ENCODE data around the gene AIFM2. TPM values are rescaled to one million over a fixed set of nuclear protein-coding genes. Genes with fewer than 3 reads are reported as not detected.
A peak's percentile ranks its signal among the peaks of the same experiment; 100 is the strongest.

The AIFM2 gene
- total and polyA plus RNA-seq, 2 of the 13 experiments (the other 11 are each of a cell fraction or from before 2014, with no cell fraction given), result 20.3 to 29.5 TPM

- 0 out of 2 replicates have a peak, but pooled peaks have one; percentile 77 for TF ChIP-seq ZBTB38 (CRISPR knock-in tag; IDR thresholded peaks at IDR 0.05)
- TF ChIP-seq SNAPC2 (CRISPR knock-in tag; IDR thresholded peaks at IDR 0.05), result peak; percentile 67; the same call in 1 of the 2 replicates
- peak; percentile 82 for TF ChIP-seq SALL1 (CRISPR knock-in tag; IDR thresholded peaks at IDR 0.05)
- TF ChIP-seq LCORL (IDR thresholded peaks at IDR 0.05), result no peak
- TF ChIP-seq LCORL (CRISPR knock-in tag; IDR thresholded peaks at IDR 0.05), result no peak
- TF ChIP-seq ZNF331 (CRISPR knock-in tag; IDR thresholded peaks at IDR 0.05), result peak; percentile 43; the same call in 1 of the 2 replicates
- TF ChIP-seq ZNF639 (CRISPR knock-in tag; conservative IDR thresholded peaks at IDR 0.05), result no peak; the same call in 1 of the 2 replicates
- TF ChIP-seq ZBTB49 (CRISPR knock-in tag; IDR thresholded peaks at IDR 0.05; ENCODE audit: borderline replicate concordance), result no peak
- no peak; the same call in 1 of the 2 replicates for TF ChIP-seq ZNF570 (CRISPR knock-in tag; IDR thresholded peaks at IDR 0.05; ENCODE audit: borderline replicate concordance)
- TF ChIP-seq ZSCAN25 (CRISPR knock-in tag; IDR thresholded peaks at IDR 0.05), result no peak
- TF ChIP-seq MED13 (CRISPR knock-in tag; IDR thresholded peaks at IDR 0.05), result no peak; the same call in 1 of the 2 replicates
- TF ChIP-seq ERF (CRISPR knock-in tag; IDR thresholded peaks at IDR 0.05), result peak; percentile 57; the same call in 1 of the 2 replicates
- TF ChIP-seq SOX5 (CRISPR knock-in tag; IDR thresholded peaks at IDR 0.05; ENCODE audit: borderline replicate concordance), result peak; percentile 15; the same call in 1 of the 2 replicates
- TF ChIP-seq, protein P1, sequence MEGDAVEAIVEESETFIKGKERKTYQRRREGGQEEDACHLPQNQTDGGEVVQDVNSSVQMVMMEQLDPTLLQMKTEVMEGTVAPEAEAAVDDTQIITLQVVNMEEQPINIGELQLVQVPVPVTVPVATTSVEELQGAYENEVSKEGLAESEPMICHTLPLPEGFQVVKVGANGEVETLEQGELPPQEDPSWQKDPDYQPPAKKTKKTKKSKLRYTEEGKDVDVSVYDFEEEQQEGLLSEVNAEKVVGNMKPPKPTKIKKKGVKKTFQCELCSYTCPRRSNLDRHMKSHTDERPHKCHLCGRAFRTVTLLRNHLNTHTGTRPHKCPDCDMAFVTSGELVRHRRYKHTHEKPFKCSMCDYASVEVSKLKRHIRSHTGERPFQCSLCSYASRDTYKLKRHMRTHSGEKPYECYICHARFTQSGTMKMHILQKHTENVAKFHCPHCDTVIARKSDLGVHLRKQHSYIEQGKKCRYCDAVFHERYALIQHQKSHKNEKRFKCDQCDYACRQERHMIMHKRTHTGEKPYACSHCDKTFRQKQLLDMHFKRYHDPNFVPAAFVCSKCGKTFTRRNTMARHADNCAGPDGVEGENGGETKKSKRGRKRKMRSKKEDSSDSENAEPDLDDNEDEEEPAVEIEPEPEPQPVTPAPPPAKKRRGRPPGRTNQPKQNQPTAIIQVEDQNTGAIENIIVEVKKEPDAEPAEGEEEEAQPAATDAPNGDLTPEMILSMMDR (CRISPR knock-in tag; IDR thresholded peaks at IDR 0.05), result peak; percentile 72
- TF ChIP-seq, protein P2, sequence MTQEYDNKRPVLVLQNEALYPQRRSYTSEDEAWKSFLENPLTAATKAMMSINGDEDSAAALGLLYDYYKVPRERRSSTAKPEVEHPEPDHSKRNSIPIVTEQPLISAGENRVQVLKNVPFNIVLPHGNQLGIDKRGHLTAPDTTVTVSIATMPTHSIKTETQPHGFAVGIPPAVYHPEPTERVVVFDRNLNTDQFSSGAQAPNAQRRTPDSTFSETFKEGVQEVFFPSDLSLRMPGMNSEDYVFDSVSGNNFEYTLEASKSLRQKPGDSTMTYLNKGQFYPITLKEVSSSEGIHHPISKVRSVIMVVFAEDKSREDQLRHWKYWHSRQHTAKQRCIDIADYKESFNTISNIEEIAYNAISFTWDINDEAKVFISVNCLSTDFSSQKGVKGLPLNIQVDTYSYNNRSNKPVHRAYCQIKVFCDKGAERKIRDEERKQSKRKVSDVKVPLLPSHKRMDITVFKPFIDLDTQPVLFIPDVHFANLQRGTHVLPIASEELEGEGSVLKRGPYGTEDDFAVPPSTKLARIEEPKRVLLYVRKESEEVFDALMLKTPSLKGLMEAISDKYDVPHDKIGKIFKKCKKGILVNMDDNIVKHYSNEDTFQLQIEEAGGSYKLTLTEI (CRISPR knock-in tag; conservative IDR thresholded peaks at IDR 0.05), result no peak
- TF ChIP-seq, protein P3, sequence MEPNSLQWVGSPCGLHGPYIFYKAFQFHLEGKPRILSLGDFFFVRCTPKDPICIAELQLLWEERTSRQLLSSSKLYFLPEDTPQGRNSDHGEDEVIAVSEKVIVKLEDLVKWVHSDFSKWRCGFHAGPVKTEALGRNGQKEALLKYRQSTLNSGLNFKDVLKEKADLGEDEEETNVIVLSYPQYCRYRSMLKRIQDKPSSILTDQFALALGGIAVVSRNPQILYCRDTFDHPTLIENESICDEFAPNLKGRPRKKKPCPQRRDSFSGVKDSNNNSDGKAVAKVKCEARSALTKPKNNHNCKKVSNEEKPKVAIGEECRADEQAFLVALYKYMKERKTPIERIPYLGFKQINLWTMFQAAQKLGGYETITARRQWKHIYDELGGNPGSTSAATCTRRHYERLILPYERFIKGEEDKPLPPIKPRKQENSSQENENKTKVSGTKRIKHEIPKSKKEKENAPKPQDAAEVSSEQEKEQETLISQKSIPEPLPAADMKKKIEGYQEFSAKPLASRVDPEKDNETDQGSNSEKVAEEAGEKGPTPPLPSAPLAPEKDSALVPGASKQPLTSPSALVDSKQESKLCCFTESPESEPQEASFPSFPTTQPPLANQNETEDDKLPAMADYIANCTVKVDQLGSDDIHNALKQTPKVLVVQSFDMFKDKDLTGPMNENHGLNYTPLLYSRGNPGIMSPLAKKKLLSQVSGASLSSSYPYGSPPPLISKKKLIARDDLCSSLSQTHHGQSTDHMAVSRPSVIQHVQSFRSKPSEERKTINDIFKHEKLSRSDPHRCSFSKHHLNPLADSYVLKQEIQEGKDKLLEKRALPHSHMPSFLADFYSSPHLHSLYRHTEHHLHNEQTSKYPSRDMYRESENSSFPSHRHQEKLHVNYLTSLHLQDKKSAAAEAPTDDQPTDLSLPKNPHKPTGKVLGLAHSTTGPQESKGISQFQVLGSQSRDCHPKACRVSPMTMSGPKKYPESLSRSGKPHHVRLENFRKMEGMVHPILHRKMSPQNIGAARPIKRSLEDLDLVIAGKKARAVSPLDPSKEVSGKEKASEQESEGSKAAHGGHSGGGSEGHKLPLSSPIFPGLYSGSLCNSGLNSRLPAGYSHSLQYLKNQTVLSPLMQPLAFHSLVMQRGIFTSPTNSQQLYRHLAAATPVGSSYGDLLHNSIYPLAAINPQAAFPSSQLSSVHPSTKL (CRISPR knock-in tag; IDR thresholded peaks at IDR 0.05), result peak; percentile 50
- no peak for TF ChIP-seq EP300 (IDR thresholded peaks at IDR 0.05; ENCODE audit: low read depth in 2 of 2, low read length in 2 of 2)
- no peak for TF ChIP-seq EP300 (CRISPR knock-in tag; IDR thresholded peaks at IDR 0.05; ENCODE audit: borderline replicate concordance)
Observed at GRCh38 chr10:70145666-70146488, 13.3 kb upstream of the AIFM2 start (continued).

All from HepG2 (cell line).